Upper lobe of right lung (tissue), 1 donor: ENCODE measurements around the gene SLC26A1. TPM values are rescaled to one million over a fixed set of nuclear protein-coding genes. Genes with fewer than 3 reads are reported as not detected.
"Not testable (repeated sequence)": the region's sequence is repeated elsewhere in the genome, so short reads cannot be mapped to it uniquely, and the experiment has no call there.

Source experiments
- ATAC-seq: fragments of 200-7000 bp; cut with Tn5 transposase; one replicate; pipeline ENCODE4 v1.9.1; 2020; ENCODE audit warnings: mild to moderate bottlenecking, moderate library complexity
- DNase-seq: peaks from one replicate; pipeline ENCODE4 v3.0.0-alpha.2; 2020
- H3K27ac ChIP-seq: fragments of 200-600 bp; one replicate; pipeline ENCODE4 v1.8.0; 2022
- H3K27me3 ChIP-seq: fragments of 200-600 bp; one replicate; pipeline ENCODE4 v1.8.0; 2022; ENCODE audit warnings: mild to moderate bottlenecking
- H3K36me3 ChIP-seq: fragments of 200-600 bp; one replicate; pipeline ENCODE4 v1.8.0; 2022
- H3K4me1 ChIP-seq: fragments of 200-600 bp; one replicate; pipeline ENCODE4 v1.8.0; 2022
- H3K4me3 ChIP-seq: fragments of 200-600 bp; one replicate; pipeline ENCODE4 v1.8.0; 2022; ENCODE audit warnings: mild to moderate bottlenecking
- H3K9me3 ChIP-seq: fragments of 200-600 bp; one replicate; pipeline ENCODE4 v1.8.0; 2022
- intact Hi-C: fragments of 100-400 bp; cut with DNase I; formaldehyde crosslinking; loops from one replicate; pipeline ENCODE4 v1.11.0; 2022
- total RNA-seq: library from RNA; stranded (reverse); fragmentation: NEBNext Ultra II Directional; extraction: Animal tissue kit (Norgen Biotek cat#: 25700); gene quantifications from one replicate; pipeline ENCODE4 v1.2.1, GENCODE V29; 2021
- TF ChIP-seq, protein P1 (sequence below): fragments of 200-600 bp; IDR thresholded peaks from one replicate; pipeline ENCODE4 v1.8.0; 2022; ENCODE audit warnings: antibody characterized with exemption
- donor health status: DM: no; HTN: yes; CAD: no; lungs with severe emphysema.

Gene SLC26A1
- total RNA-seq, 1 donor from 2014 or later, result 0.20 TPM

- peaks cover 19% of the 10 kb centered on the region for H3K4me1 ChIP-seq
- peaks cover 77% of the 10 kb centered on the region for H3K27me3 ChIP-seq
- ATAC-seq (no peak), DNase-seq (no peak)
- TF ChIP-seq, protein P1, sequence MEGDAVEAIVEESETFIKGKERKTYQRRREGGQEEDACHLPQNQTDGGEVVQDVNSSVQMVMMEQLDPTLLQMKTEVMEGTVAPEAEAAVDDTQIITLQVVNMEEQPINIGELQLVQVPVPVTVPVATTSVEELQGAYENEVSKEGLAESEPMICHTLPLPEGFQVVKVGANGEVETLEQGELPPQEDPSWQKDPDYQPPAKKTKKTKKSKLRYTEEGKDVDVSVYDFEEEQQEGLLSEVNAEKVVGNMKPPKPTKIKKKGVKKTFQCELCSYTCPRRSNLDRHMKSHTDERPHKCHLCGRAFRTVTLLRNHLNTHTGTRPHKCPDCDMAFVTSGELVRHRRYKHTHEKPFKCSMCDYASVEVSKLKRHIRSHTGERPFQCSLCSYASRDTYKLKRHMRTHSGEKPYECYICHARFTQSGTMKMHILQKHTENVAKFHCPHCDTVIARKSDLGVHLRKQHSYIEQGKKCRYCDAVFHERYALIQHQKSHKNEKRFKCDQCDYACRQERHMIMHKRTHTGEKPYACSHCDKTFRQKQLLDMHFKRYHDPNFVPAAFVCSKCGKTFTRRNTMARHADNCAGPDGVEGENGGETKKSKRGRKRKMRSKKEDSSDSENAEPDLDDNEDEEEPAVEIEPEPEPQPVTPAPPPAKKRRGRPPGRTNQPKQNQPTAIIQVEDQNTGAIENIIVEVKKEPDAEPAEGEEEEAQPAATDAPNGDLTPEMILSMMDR, result no peak
- H3K36me3 ChIP-seq, result no peaks in the 10 kb centered on the region
- no peaks in the 10 kb centered on the region for H3K9me3 ChIP-seq
- no peak overlapping the region for H3K4me3 ChIP-seq
- H3K27ac ChIP-seq, result no peak overlapping the region
- intact Hi-C loops, result no loop called here
Observed at GRCh38 chr4:1000686-1001260, 7.6 kb upstream of the SLC26A1 start.

GRCh38 chr4:999882-1000425 lies 6.8 kb upstream of the SLC26A1 start:
- no peaks in the 10 kb centered on the region for H3K36me3 ChIP-seq
- intact Hi-C loops, result no loop called here
- TF ChIP-seq, protein P1, result no peak
- H3K27ac ChIP-seq, result no peak overlapping the region
- peaks cover 19% of the 10 kb centered on the region for H3K4me1 ChIP-seq
- no peak overlapping the region for H3K4me3 ChIP-seq
- H3K27me3 ChIP-seq, result peaks cover 69% of the 10 kb centered on the region
- ATAC-seq (no peak), DNase-seq (no peak)
- H3K9me3 ChIP-seq, result no peaks in the 10 kb centered on the region

DNA sequence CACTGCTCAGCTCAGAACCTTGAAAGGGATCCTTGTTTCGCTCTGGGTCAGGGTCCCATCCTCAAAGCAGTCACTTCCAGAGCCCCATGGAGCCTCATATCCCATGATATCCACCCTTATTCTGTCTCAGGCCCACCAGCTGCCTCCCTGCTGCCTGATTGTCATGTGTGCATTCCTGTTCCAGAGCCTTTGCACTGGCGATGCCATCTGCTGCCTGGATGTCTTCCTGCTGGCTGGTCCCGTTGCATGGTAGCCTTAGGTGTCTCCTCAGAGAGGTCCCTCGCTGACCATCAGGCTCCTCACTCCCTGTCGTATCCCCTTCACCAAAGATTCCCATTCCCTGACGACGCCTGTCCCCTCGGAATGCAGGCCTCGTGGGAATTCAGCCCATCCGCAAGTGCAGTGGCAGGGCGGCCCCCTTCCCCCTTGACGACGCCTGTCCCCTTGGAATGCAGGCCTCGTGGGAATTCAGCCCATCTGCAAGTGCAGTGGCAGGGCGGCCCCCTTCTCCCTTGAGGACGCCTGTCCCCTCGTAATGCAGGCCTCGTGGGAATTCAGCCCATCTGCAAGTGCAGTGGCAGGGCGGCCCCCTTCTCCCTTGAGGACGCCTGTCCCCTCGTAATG lies 6.1 kb upstream of the SLC26A1 start:
- Histone ChIP-seq H3K27me3 (peaks cover 63% of the 10 kb centered on the region), H3K4me1 (peaks cover 19% of the 10 kb centered on the region)
- H3K36me3 ChIP-seq, DNase-seq, H3K4me3 ChIP-seq, ATAC-seq, H3K27ac ChIP-seq, H3K9me3 ChIP-seq, intact Hi-C loops: not testable (repeated sequence)

- no peak overlapping the region for H3K27ac ChIP-seq
- peaks cover 52% of the 10 kb centered on the region for H3K27me3 ChIP-seq
- no peaks in the 10 kb centered on the region for H3K36me3 ChIP-seq
- H3K4me1 ChIP-seq, result peaks cover 19% of the 10 kb centered on the region
- intact Hi-C loops, result no loop called here
- ATAC-seq, result no peak
- H3K9me3 ChIP-seq, result no peaks in the 10 kb centered on the region
- TF ChIP-seq, protein P1, result no peak
- H3K4me3 ChIP-seq, result no peak overlapping the region
- DNase-seq, result no peak
Observed at GRCh38 chr4:998096-998691, 5.0 kb upstream of the SLC26A1 start.

DNA sequence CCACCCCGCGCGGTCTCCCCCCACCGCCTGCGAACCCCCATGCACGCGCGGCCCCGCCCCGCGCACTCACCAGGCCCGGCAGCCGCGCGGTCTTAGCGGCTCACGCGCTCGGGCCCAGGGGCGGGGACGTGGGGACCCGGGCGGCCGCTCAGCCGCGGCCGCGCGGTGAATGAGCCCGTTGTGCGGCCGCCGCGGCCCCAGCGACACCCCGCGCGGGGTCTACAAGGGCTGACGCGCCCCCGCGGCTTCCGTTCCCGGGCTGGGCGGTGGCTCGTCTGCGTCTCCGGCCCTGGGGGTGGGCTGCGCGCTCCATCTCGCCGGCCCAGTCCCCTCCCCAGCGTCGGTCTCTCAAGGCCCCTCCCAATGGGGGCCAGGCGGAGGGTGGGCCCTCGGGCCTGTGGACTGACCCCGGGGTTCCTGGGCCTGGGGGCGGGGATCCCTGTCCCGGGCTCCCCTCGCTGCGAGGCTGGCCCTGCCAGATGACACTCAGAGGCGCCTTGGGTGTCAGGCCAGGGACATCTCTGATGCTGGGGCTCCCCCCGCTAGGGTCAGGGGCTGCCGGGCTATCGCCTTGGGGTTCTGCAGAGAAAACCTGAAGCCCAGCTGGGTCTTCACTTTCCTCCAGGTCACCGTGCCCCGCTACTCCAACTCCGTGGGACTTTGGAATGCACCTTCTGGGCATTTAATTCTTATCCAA lies 4.3 kb upstream of the SLC26A1 start:
- TF ChIP-seq, protein P1, result no peak
- intact Hi-C loops, result no loop called here
- DNase-seq (no peak), ATAC-seq (peak; percentile 20)
- Histone ChIP-seq H3K27ac (no peak overlapping the region), H3K4me1 (peaks cover 21% of the 10 kb centered on the region), H3K36me3 (no peaks in the 10 kb centered on the region), H3K9me3 (no peaks in the 10 kb centered on the region), H3K27me3 (peaks cover 45% of the 10 kb centered on the region), H3K4me3 (no peak overlapping the region)

DNA sequence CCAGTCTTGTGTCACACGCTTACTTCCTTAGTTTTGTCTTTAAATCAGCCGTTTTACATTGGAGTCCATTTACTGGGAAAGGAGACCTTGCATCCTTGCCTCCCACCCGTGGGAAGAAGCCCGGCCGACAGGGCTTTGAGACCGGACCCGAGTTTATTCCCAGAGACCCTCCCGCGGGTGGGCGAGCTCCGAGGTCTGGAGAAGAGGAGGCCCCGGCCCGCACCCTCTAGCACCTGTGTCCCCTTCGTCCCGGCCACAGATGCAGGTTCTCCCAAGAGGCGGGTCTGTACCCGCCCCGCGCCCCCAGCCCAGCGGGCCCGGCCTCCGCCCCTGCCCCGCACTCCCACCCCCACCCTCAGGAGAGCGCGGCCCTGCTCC lies 3.8 kb upstream of the SLC26A1 start:
- Histone ChIP-seq H3K4me1 (peaks cover 20% of the 10 kb centered on the region), H3K4me3 (no peak overlapping the region), H3K27ac (no peak overlapping the region), H3K36me3 (no peaks in the 10 kb centered on the region), H3K9me3 (no peaks in the 10 kb centered on the region), H3K27me3 (peaks cover 40% of the 10 kb centered on the region)
- ATAC-seq, result no peak
- TF ChIP-seq, protein P1, result no peak
- intact Hi-C loops, result no loop called here
- no peak for DNase-seq
